Ishikawa (cell line): ENCODE data around the gene SLCO3A1.

ENCODE experiments used
- CEBPB ChIP-seq: IDR thresholded peaks from 2 replicates; pipeline ENCODE4 v1.6.1; 2012
- CREB1 ChIP-seq: IDR thresholded peaks from 2 replicates; pipeline ENCODE4 v1.6.1; 2012; ENCODE audit warnings: low read depth
- EGR1 ChIP-seq: IDR thresholded peaks from 2 replicates; pipeline ENCODE4 v1.6.1; 2012
- EP300 ChIP-seq: IDR thresholded peaks from 2 replicates; pipeline ENCODE4 v1.6.1; 2012; ENCODE audit warnings: borderline replicate concordance
- FOXM1 ChIP-seq: IDR thresholded peaks from 2 replicates; pipeline ENCODE4 v1.6.1; 2012; ENCODE audit warnings: low read depth, borderline replicate concordance
- MAX ChIP-seq: IDR thresholded peaks from 2 replicates; pipeline ENCODE4 v1.6.1; 2012
- NFIC ChIP-seq: IDR thresholded peaks from 2 replicates; pipeline ENCODE4 v1.6.1; 2012
- RAD21 ChIP-seq: IDR thresholded peaks from 2 replicates; pipeline ENCODE4 v1.6.1; 2012; ENCODE audit warnings: low read depth
- REST ChIP-seq: IDR thresholded peaks from 2 replicates; pipeline ENCODE4 v1.6.1; 2012; ENCODE audit warnings: low read depth, mild to moderate bottlenecking
- TAF1 ChIP-seq: IDR thresholded peaks from 2 replicates; pipeline ENCODE4 v1.6.1; 2012; ENCODE audit warnings: low read depth, mild to moderate bottlenecking
- TCF12 ChIP-seq: IDR thresholded peaks from 2 replicates; pipeline ENCODE4 v1.6.1; 2012; ENCODE audit warnings: low read depth
- TEAD4 ChIP-seq: IDR thresholded peaks from 2 replicates; pipeline ENCODE4 v1.6.1; 2012
- USF1 ChIP-seq: IDR thresholded peaks from 2 replicates; pipeline ENCODE4 v1.6.1; 2012
- YY1 ChIP-seq: IDR thresholded peaks from 2 replicates; pipeline ENCODE4 v1.6.1; 2012; ENCODE audit warnings: low read depth
- ZBTB7A ChIP-seq: IDR thresholded peaks from 2 replicates; pipeline ENCODE4 v1.6.1; 2012; ENCODE audit warnings: low read depth

Gene SLCO3A1

GRCh38 chr15:92158426-92158825, 304.9 kb downstream of the SLCO3A1 start:
- no peak for TF ChIP-seq TAF1
- no peak for TF ChIP-seq MAX
- no peak for TF ChIP-seq NFIC
- no peak for TF ChIP-seq USF1

GRCh38 chr15:92159481-92159880, 306.0 kb downstream of the SLCO3A1 start:
- no peak for TF ChIP-seq EGR1
- no peak for TF ChIP-seq CEBPB
- TF ChIP-seq YY1, result no peak
- no peak for TF ChIP-seq USF1
- TF ChIP-seq EP300, result no peak
- no peak for TF ChIP-seq TCF12
- TF ChIP-seq RAD21, result no peak
- TF ChIP-seq NFIC, result no peak
- TF ChIP-seq ZBTB7A, result no peak
- TF ChIP-seq CREB1, result no peak
- no peak for TF ChIP-seq REST
- TF ChIP-seq FOXM1, result no peak
- TF ChIP-seq TAF1, result no peak
- TF ChIP-seq MAX, result no peak
- no peak for TF ChIP-seq TEAD4

GRCh38 chr15:92159906-92160841, 306.7 kb downstream of the SLCO3A1 start:
- TF ChIP-seq TCF12, result no peak
- TF ChIP-seq EGR1, result no peak
- no peak for TF ChIP-seq MAX
- no peak for TF ChIP-seq TEAD4
- no peak for TF ChIP-seq TAF1
- no peak for TF ChIP-seq RAD21
- no peak for TF ChIP-seq FOXM1
- TF ChIP-seq USF1, result no peak

GRCh38 chr15:92161039-92161670, 307.6 kb downstream of the SLCO3A1 start:
- TF ChIP-seq TCF12 (no peak), YY1 (no peak), USF1 (no peak), TAF1 (no peak)

GRCh38 chr15:92162657-92163056, 309.1 kb downstream of the SLCO3A1 start:
- TF ChIP-seq TCF12 (no peak), YY1 (no peak), CEBPB (no peak), EP300 (no peak), FOXM1 (no peak), USF1 (no peak), REST (no peak), TEAD4 (no peak), MAX (no peak), NFIC (no peak), ZBTB7A (no peak), CREB1 (no peak), RAD21 (no peak), EGR1 (no peak), TAF1 (no peak)
